Esophagus muscularis mucosa (tissue), 3 donors: ENCODE data around the gene CAPZB.

Source experiments
- CTCF ChIP-seq, 3 experiments: fragments of 200-600 bp in 2 of 3; fragments of 450-650 bp in 1 of 3; sonication (generic) in 2 of 3; IDR thresholded peaks; one replicate each; pipeline ENCODE4 v1.5.1; 2017 to 2019; ENCODE audit warnings: antibody characterized with exemption in 3 of 3, mild to moderate bottlenecking in 2 of 3, moderate library complexity in 1 of 3
- EP300 ChIP-seq: sonication (generic); formaldehyde crosslinking; IDR thresholded peaks from one replicate; pipeline ENCODE4 v1.6.1; 2017; ENCODE audit warnings: antibody characterized with exemption

DNA sequence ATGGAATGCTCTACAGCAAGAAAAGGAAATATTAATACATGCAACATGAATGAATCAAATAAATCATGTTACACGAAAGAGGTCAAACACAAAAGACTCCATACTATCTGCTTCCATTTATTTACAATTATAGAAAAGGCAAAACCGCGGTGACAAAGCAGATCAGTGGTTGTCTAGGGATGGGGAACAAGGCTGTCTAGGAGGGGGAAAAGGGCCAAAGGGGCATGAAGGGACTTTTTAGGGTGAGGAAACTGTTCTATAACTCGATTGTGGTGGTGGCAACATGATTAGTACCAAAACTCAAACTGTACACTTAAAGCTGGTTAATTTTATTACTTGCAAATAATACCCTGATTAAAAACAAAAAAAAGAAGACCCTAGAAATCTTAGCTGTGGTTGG is 20.6 kb downstream of the CAPZB start:
- no peak for TF ChIP-seq CTCF (IDR thresholded peaks at IDR 0.05)
- no peak for TF ChIP-seq EP300
